Type B pancreatic cell (in vitro differentiated cells): ENCODE measurements around the gene TRAF2. TPM values are rescaled to one million over a fixed set of nuclear protein-coding genes. Genes with fewer than 3 reads are reported as not detected.

Experiments
- DNase-seq: peaks from one replicate; pipeline ENCODE4 v3.0.0; 2021; ENCODE audit warnings: mixed read lengths; ENCODE audit not compliant: unreplicated experiment; ENCODE audit errors: extremely low spot score
- H3K27ac Mint-ChIP-seq: 2 replicates; pipeline ENCODE4 v1.8.0; 2021; ENCODE audit warnings: mild to moderate bottlenecking, mixed read lengths
- H3K27me3 Mint-ChIP-seq: 2 replicates; pipeline ENCODE4 v1.8.0; 2021; ENCODE audit warnings: mixed read lengths
- H3K36me3 Mint-ChIP-seq: 2 replicates; pipeline ENCODE4 v1.8.0; 2021; ENCODE audit warnings: mixed read lengths
- H3K4me1 Mint-ChIP-seq: one replicate; pipeline ENCODE4 v1.8.0; 2021; ENCODE audit warnings: mixed read lengths; ENCODE audit not compliant: unreplicated experiment
- H3K4me3 Mint-ChIP-seq: 2 replicates; pipeline ENCODE4 v1.8.0; 2021; ENCODE audit warnings: mild to moderate bottlenecking, mixed read lengths
- H3K9me3 Mint-ChIP-seq: 2 replicates; pipeline ENCODE4 v1.8.0; 2021; ENCODE audit warnings: mixed read lengths
- total RNA-seq: library from RNA; stranded (reverse); gene quantifications from 2 replicates; pipeline ENCODE4 v1.2.1, GENCODE V29; 2021; ENCODE audit warnings: low replicate concordance
- TF ChIP-seq, protein P1 (sequence below): fragments of 200-600 bp; sonication (generic); conservative IDR thresholded peaks from 2 replicates; pipeline ENCODE4 v1.5.0; 2021; ENCODE audit warnings: antibody characterized with exemption, mild to moderate bottlenecking

TRAF2 gene
- total RNA-seq, 1 donor from 2014 or later: 22.3 TPM

DNA sequence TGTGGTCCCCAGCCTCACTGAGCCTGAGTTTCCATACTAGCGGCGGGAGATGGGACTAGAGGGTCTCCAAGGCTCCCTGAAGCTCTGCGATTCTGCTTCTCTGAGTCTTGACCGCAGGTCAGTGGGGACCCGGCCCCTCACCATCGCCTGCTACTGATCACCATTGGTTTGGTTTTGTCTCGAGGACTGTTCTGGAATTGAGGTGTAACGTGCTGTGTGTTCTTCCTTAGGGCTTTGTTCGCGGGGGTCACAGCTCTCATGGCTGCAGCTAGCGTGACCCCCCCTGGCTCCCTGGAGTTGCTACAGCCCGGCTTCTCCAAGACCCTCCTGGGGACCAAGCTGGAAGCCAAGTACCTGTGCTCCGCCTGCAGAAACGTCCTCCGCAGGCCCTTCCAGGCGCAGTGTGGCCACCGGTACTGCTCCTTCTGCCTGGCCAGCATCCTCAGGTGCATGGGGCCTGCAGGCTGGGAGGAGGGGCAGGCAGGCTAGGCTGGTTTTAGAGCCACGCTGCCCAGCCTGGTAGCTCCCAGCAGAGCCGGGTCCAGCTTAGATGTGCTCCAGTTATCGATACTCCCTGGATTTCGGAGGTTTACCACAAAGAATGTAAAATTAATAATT is 12.3 kb downstream of the TRAF2 start:
- Mint-ChIP-seq H3K4me3 (no peak overlapping the region), H3K36me3 (peaks cover 4% of the 10 kb centered on the region), H3K9me3 (no peaks in the 10 kb centered on the region), H3K4me1 (no peaks in the 10 kb centered on the region), H3K27me3 (no peaks in the 10 kb centered on the region), H3K27ac (no peak overlapping the region)
- DNase-seq: no peak
- TF ChIP-seq, protein P1, sequence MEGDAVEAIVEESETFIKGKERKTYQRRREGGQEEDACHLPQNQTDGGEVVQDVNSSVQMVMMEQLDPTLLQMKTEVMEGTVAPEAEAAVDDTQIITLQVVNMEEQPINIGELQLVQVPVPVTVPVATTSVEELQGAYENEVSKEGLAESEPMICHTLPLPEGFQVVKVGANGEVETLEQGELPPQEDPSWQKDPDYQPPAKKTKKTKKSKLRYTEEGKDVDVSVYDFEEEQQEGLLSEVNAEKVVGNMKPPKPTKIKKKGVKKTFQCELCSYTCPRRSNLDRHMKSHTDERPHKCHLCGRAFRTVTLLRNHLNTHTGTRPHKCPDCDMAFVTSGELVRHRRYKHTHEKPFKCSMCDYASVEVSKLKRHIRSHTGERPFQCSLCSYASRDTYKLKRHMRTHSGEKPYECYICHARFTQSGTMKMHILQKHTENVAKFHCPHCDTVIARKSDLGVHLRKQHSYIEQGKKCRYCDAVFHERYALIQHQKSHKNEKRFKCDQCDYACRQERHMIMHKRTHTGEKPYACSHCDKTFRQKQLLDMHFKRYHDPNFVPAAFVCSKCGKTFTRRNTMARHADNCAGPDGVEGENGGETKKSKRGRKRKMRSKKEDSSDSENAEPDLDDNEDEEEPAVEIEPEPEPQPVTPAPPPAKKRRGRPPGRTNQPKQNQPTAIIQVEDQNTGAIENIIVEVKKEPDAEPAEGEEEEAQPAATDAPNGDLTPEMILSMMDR: no peak

DNA sequence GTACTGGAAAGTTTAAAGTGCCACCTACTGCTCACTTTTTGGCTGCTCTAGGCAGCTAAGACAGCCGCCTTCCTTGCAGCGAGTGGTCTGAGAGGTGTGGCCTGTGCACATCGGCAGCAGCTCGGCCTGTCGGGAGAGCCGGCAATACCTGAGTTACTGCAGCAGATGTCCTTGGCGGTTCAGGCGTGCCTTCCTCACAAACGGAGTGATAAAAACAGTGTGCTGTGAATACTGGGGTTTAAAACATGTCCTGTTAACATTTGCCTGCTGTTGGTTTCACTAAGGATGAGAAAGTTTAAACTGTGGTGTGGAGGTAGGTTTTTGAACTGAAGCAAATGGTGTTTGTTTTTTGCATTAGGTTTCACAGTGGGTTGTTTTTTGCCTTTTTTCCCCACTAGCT is 12.9 kb downstream of the TRAF2 start:
- peak overlapping the region; percentile 81 for H3K27ac Mint-ChIP-seq
- H3K4me3 Mint-ChIP-seq: no peak overlapping the region
- H3K36me3 Mint-ChIP-seq: peaks cover 4% of the 10 kb centered on the region
- no peaks in the 10 kb centered on the region for H3K27me3 Mint-ChIP-seq
- DNase-seq: no peak
- no peaks in the 10 kb centered on the region for H3K9me3 Mint-ChIP-seq
- TF ChIP-seq, protein P1: no peak
- H3K4me1 Mint-ChIP-seq: no peaks in the 10 kb centered on the region

DNA sequence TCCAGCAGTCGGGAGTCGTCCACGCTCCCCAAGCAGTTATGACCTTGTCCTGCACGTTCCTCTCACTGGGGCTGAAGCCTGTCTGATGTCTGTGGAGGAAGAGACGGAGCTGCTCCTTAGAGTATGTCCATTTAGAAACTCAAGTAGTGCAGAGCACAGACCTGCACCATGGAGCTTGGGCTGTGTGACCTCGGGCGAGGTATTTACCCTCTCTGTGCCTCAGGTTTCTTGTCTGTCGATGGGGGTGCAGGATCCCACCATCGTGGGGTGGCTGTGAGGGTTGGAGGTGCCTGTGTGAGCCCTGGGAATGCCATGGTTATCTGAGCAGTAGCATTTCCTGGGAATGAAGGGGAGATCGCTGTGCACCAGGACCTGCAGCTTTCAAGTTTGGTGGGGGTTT is 14.2 kb downstream of the TRAF2 start:
- H3K4me1 Mint-ChIP-seq: no peaks in the 10 kb centered on the region
- H3K27ac Mint-ChIP-seq: peak overlapping the region; percentile 83
- no peak overlapping the region for H3K4me3 Mint-ChIP-seq
- TF ChIP-seq, protein P1: no peak
- H3K36me3 Mint-ChIP-seq: peaks cover 7% of the 10 kb centered on the region
- no peak for DNase-seq
- H3K9me3 Mint-ChIP-seq: no peaks in the 10 kb centered on the region
- H3K27me3 Mint-ChIP-seq: no peaks in the 10 kb centered on the region

DNA sequence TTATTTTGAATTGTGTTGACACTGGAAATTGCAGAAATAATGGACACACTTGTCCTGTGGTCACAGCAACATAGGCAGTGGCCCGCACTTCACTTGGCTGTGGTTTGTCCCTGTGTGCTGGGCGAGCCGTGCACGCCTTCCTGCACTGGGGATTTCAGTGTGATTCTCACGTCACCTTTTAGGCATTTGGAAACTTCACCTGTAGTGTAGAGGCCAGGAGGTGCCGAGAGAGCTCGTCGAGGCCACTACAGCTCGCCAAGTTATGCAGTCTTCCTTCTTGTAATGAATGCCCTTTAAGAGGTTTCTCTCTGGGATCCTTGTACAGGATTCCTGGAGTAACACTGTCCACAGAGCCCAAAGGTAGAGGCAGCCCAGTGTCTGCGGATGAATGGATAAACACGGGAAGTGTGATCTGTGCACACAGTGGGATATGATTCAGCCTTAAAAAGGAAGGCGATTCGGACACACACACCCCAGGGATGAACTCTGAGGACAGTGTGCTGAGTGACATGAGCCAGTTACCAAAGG is 14.7 kb downstream of the TRAF2 start:
- Mint-ChIP-seq H3K27me3 (no peaks in the 10 kb centered on the region), H3K27ac (peak overlapping the region; percentile 83), H3K36me3 (peaks cover 8% of the 10 kb centered on the region)

DNA sequence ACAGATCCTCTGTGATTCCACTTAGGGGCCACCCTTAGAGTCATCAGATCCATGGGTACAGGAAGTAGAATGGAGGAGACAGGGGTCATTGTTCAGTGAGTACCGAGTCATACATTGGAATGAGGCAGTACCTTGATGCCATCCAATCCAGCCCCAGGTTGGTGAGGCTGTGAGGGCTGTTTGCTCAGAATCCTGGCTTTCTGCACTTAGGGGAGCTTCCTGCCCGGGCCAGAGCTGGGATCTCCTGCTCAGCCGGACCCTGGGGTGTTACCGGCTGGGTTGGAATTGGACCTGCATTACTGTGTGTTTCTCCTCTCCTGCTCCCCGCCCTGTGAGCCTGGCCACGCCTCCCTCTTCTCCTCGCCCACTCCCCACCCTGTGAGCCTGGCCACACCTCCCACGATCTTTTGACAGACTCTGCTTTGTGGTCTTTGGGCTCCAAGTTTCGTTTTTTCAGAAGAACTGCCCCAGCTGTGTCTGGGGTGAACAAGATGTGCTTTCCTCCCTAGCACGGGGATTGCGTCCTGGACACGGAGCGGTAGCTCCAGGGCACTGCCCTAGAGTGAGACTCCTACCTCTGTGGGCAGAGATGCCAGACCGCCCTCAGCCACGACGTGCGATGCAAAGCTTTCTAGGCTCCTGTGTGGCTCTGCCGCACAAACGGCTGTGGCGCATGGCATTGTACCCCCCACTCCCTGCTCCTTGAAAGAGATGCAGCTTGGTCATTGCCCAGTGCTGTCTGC is 15.4 kb downstream of the TRAF2 start:
- Mint-ChIP-seq H3K36me3 (peaks cover 11% of the 10 kb centered on the region), H3K27me3 (no peaks in the 10 kb centered on the region), H3K27ac (peak overlapping the region; percentile 83), H3K4me3 (no peak overlapping the region), H3K4me1 (no peaks in the 10 kb centered on the region), H3K9me3 (no peaks in the 10 kb centered on the region)
- no peak for DNase-seq
- TF ChIP-seq, protein P1: no peak

More for the DNA sequence above, 14.7 kb downstream of the TRAF2 start:
- Mint-ChIP-seq H3K4me1 (no peaks in the 10 kb centered on the region), H3K4me3 (no peak overlapping the region), H3K9me3 (no peaks in the 10 kb centered on the region)
- TF ChIP-seq, protein P1: no peak
- no peak for DNase-seq
